ENCODE results near the gene PMIS2. TPM values are rescaled to one million over a fixed set of nuclear protein-coding genes. Genes with fewer than 3 reads are reported as not detected.

PMIS2 gene
- polyA plus RNA-seq, 3 donors = not detected

- Mint-ChIP-seq H3K27ac (peak overlapping the region in 1 of 7 donors; percentile 16), H3K4me1 (peaks cover 24% of the 10 kb centered on the region), H3K36me3 (peaks cover 12 to 13% of the 10 kb centered on the region in 2 donors), H3K27me3 (ENCODE audit: low read depth in 3 of 3) (peaks cover 0 to 2% (median 2%) of the 10 kb centered on the region in 3 donors), H3K9me3 (no peaks in the 10 kb centered on the region), H3K4me3 (no peak overlapping the region)
- intact Hi-C loops (cut with micrococcal nuclease) = no loop called here
- no peak for TF ChIP-seq CTCF (IDR thresholded peaks at IDR 0.05)
- peaks cover 0 to 2% of the 10 kb centered on the region in 2 donors for H3K36me3 ChIP-seq (replicated peaks in 1 of 2; ENCODE audit: control insufficient read depth in 1 of 2, insufficient read depth in 2 of 2, low read length in 2 of 2)
- WGBS (ENCODE audit: insufficient coverage) = 100% methylated on average over 4 of the region's 11 CpGs
- H3K27ac ChIP-seq (ENCODE audit: low read depth in 1 of 2, low read length in 2 of 2) = no peak overlapping the region
- no peaks in the 10 kb centered on the region for H3K9me3 ChIP-seq (replicated peaks in 1 of 2; ENCODE audit: control insufficient read depth in 1 of 2, insufficient read depth in 1 of 2, low read length in 2 of 2)
- H3K4me3 ChIP-seq (replicated peaks in 1 of 3; ENCODE audit: low read depth in 2 of 3, low read length in 3 of 3) = no peak overlapping the region
- peaks cover 21 to 28% of the 10 kb centered on the region in 2 donors for H3K4me1 ChIP-seq (ENCODE audit: control insufficient read depth in 1 of 2, insufficient read depth in 2 of 2, low read length in 2 of 2)
- no peaks in the 10 kb centered on the region for H3K27me3 ChIP-seq (ENCODE audit: control insufficient read depth in 2 of 2, insufficient read depth in 2 of 2, low read length in 2 of 2)
- no peaks in the 10 kb centered on the region for H4K20me1 ChIP-seq (ENCODE audit: insufficient read depth, low read length)
- H3K4me2 ChIP-seq (replicated peaks; ENCODE audit: extremely low read depth, low read length, poor library complexity, severe bottlenecking) = no peak overlapping the region
- no peak for DNase-seq
- peaks cover 8% of the 10 kb centered on the region for H3K79me2 ChIP-seq (ENCODE audit: insufficient read depth, low read length)
- no peak overlapping the region for H2AFZ ChIP-seq (ENCODE audit: insufficient read depth, low read depth, low read length, poor library complexity, severe bottlenecking)
- no peak overlapping the region for H3K9ac ChIP-seq (ENCODE audit: insufficient read depth, low read length, poor library complexity, severe bottlenecking)
Measured at GRCh38 chr19:35542209-35542608, 43.8 kb upstream of the PMIS2 start.

- Histone ChIP-seq H3K36me3 (replicated peaks in 1 of 2; ENCODE audit: control insufficient read depth in 1 of 2, insufficient read depth in 2 of 2, low read length in 2 of 2) (peaks cover 4 to 9% of the 10 kb centered on the region in 2 donors), H3K27ac (ENCODE audit: low read depth in 1 of 2, low read length in 2 of 2) (no peak overlapping the region), H3K79me2 (ENCODE audit: insufficient read depth, low read length) (peaks cover 8% of the 10 kb centered on the region), H3K4me1 (ENCODE audit: control insufficient read depth in 1 of 2, insufficient read depth in 2 of 2, low read length in 2 of 2) (peaks cover 21 to 28% of the 10 kb centered on the region in 2 donors), H3K4me2 (replicated peaks; ENCODE audit: extremely low read depth, low read length, poor library complexity, severe bottlenecking) (no peak overlapping the region), H3K27me3 (ENCODE audit: control insufficient read depth in 2 of 2, insufficient read depth in 2 of 2, low read length in 2 of 2) (no peaks in the 10 kb centered on the region), H2AFZ (ENCODE audit: insufficient read depth, low read depth, low read length, poor library complexity, severe bottlenecking) (no peak overlapping the region), H4K20me1 (ENCODE audit: insufficient read depth, low read length) (no peaks in the 10 kb centered on the region), H3K4me3 (replicated peaks in 1 of 3; ENCODE audit: low read depth in 2 of 3, low read length in 3 of 3) (no peak overlapping the region), H3K9me3 (replicated peaks in 1 of 2; ENCODE audit: control insufficient read depth in 1 of 2, insufficient read depth in 1 of 2, low read length in 2 of 2) (no peaks in the 10 kb centered on the region), H3K9ac (ENCODE audit: insufficient read depth, low read length, poor library complexity, severe bottlenecking) (no peak overlapping the region)
- Mint-ChIP-seq H3K27me3 (ENCODE audit: low read depth in 3 of 3) (peaks cover 0 to 2% (median 0%) of the 10 kb centered on the region in 3 donors), H3K4me1 (peaks cover 24% of the 10 kb centered on the region), H3K27ac (no peak overlapping the region), H3K9me3 (no peaks in the 10 kb centered on the region), H3K4me3 (peak overlapping the region in 1 of 2 donors; percentile 9), H3K36me3 (peaks cover 18 to 19% of the 10 kb centered on the region in 2 donors)
- no peak for TF ChIP-seq CTCF (IDR thresholded peaks at IDR 0.05)
- 96% methylated on average over 8 of the region's 15 CpGs for WGBS (ENCODE audit: insufficient coverage)
- intact Hi-C loops (cut with micrococcal nuclease) = no loop called here
- DNase-seq = no peak
Measured at GRCh38 chr19:35543280-35544109, 42.5 kb upstream of the PMIS2 start.

All from CD14-positive monocyte (primary cell).